Measurements from ENCODE around the gene FGFBP2.
"Not testable (repeated sequence)": the region's sequence is repeated elsewhere in the genome, so short reads cannot be mapped to it uniquely, and the experiment has no call there.

Gene FGFBP2

GRCh38 chr4:15926486-15926885, 36.5 kb downstream of the FGFBP2 start:
- DNase-seq = peak; percentile 30

- no peak for DNase-seq
These were observed 37.1 kb downstream of the FGFBP2 start for GRCh38 chr4:15925830-15926229.

- DNase-seq = no peak
These were observed 41.4 kb downstream of the FGFBP2 start for GRCh38 chr4:15921592-15921932.

DNA sequence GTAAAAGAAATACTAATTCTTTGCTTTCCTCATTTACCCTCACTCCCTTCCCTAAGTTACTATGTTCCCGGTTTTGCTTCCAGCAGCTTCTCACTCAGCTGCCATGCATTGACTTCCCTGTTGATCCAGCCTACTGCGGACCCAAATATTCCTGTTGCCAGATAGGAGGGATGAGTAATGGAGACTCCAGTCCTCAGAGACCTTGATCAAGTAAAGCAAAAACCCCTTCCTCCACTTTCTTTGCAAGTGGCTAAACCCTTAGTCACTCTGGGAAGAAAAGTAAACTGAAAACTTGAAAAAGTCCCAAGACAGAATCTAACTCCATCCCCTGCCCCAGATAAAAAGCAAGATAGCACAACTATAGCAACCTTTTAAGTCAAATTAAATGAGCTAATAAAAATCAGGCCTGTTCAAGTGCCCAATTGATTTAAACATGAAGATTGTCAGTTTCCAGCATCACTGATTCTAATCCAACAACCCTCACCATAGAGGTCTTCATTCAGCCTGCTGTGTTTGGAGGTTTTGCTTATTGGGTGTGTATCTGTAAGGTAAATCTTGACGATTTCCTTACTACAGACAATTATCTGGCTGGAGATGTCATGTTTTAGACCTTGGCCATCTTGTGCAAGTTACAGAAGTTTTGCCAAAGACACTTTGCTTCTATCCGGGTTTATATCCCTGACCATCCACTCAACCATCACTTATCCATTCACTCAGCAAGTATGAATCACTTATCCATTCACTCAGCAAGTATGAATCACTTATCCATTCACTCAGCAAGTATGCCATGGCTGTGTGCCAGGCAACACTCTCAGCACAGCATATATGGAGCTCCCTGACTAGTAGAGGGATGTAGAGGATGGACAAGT, 42.0 kb downstream of the FGFBP2 start:
- DNase-seq = peak; percentile 99

DNA sequence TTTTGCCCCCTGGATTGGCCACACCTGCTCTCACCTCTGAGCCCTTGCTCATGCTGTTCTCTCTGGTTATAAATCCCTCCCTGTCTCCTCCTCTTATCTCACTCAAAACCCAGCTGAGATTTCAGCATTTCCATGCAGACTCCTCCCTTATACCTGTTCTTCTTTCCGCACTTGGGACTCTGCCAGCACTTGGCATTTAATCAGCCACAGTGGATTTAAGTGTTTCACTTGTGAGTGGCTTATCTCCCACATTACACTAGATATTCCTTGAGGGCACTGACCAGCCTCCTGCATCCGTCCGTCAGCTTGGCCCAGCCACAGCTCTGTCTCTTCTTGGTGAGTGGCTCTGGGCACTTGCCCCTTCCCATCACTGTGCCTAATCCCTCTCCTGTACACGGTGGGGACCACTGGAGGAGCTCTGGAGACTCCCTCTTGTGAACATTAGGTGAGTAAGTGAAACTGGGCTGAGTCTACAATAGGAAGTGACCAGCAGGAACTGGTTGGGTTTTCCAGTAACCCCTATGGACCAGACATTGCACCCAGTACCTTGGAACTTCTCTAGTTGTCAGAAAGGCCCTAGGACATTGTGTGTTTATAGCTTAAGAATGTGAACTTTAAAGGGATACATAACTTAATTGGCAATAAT, 44.4 kb downstream of the FGFBP2 start:
- DNase-seq = no peak

DNA sequence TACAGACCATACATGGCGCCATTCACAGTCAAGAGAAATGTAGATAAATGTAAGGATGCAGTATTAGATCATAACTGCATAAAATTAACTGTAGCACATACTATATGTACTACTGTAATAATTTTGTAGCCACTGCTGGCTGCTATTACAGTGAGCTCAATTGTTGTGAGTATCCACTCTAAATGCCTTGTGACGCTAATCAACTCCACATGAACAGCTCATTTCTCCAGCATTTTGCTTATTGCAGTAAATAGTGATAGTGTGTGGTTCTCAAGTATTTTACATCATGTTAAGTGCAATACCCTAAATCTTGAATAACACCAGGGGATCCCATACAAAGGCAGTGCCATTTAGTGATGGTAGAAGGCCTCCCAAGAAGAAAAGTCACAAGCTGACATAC, 45.7 kb downstream of the FGFBP2 start:
- peak; percentile 76 for DNase-seq

DNA sequence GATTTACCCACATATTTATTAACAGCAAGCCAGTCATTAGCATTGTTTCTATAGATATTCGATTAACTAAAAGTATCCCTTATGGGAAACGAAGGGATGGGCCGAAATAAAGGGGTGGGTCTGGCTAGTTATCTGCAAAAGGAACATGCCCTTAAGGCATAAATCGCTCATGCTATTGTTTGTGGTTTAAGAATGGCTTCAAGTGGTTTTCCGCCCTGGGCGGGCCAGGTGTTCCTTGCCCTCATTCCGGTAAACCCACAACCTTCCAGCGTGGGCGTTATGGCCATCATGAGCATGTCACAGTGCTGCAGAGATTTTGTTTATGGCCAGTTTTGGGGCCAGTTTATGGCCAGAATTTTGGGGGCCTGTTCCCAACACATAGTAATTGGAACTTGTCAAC, 46.6 kb downstream of the FGFBP2 start:
- DNase-seq = not testable (repeated sequence)

GRCh38 chr4:15914736-15915135, 48.2 kb downstream of the FGFBP2 start:
- DNase-seq = no peak

GRCh38 chr4:15914291-15914690, 48.7 kb downstream of the FGFBP2 start:
- DNase-seq = peak; percentile 51

- peak; percentile 95 for DNase-seq
These were observed 49.4 kb downstream of the FGFBP2 start for GRCh38 chr4:15913631-15913970.

DNA sequence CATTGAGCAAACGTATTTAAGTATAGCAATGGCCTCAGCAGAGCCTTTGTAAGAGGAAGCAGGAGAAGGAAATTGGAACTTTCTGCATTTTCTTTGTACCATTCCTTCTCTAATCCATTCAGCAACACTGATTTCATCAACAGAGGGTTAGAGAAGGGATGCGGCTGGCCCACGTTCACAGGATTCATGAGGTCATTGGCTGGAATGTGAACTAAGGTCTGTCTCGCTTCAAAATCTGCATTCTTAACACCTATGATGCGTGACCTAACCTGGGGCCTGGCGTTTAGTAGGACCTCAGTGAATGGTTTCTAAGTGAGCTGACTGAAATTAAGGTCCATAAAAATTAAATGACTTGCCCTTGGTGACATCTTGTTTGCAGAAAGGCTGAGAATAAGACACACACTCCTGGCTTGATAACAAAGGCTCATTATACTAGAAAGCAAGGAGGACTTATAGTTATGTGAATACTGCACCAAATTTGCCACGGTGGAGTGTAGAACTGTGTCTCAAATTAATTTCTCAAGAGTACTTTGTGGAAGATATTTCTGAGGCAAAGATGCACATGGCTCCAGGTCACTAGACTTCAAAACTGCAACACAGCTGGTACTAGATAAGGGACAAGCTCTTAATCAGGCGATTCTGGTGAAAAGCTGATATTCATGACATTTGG, 49.9 kb downstream of the FGFBP2 start:
- DNase-seq = peak; percentile 39

GRCh38 chr4:15912236-15912635, 50.7 kb downstream of the FGFBP2 start:
- peak; percentile 58 for DNase-seq

All from fibroblast of skin of right biceps (primary cell).